HG03354 (cell line): ENCODE results near the gene MASP1.

Experiments
- ATAC-seq: cut with Tn5 transposase; IDR thresholded peaks from one replicate; pipeline ENCODE4 v1.9.1; 2021; ENCODE audit warnings: mild to moderate bottlenecking; ENCODE audit not compliant: unreplicated experiment, poor library complexity, severe bottlenecking

Gene MASP1

GRCh38 chr3:187198490-187198889 lies 93.0 kb downstream of the MASP1 start:
- no peak for ATAC-seq

- ATAC-seq, result no peak
Measured at GRCh38 chr3:187197335-187197649, 94.2 kb downstream of the MASP1 start, which contains the start of gene RTP1. Gene RTP1, plus strand, starts transcription at chr3:187197486. Its CDS starts 30 bp downstream, at chr3:187197516.

GRCh38 chr3:187196573-187197334 lies 94.8 kb downstream of the MASP1 start:
- no peak for ATAC-seq

GRCh38 chr3:187193181-187193580 lies 98.4 kb downstream of the MASP1 start:
- ATAC-seq, result no peak

GRCh38 chr3:187191271-187191670 lies 100.3 kb downstream of the MASP1 start:
- no peak for ATAC-seq

GRCh38 chr3:187188931-187189330 lies 102.6 kb downstream of the MASP1 start:
- ATAC-seq, result no peak

GRCh38 chr3:187186801-187187421 lies 104.6 kb downstream of the MASP1 start:
- ATAC-seq, result no peak

- no peak for ATAC-seq
Measured at GRCh38 chr3:187186375-187186774, 105.2 kb downstream of the MASP1 start.

GRCh38 chr3:187185759-187186158 lies 105.8 kb downstream of the MASP1 start:
- ATAC-seq, result no peak
